T-helper 1 cell treated with Interleukin-12 subunit alpha and Interleukin-12 subunit beta and Interleukin-4 antibody, amounts not matched to agents 30 ng/mL and 1 ng/mL, for 36 hours (primary cell): ENCODE results near the gene SLC5A4. TPM values are rescaled to one million over a fixed set of nuclear protein-coding genes. Genes with fewer than 3 reads are reported as not detected.
"Not testable (repeated sequence)": the region's sequence is repeated elsewhere in the genome, so short reads cannot be mapped to it uniquely, and the experiment has no call there.

Source experiments
- intact Hi-C: fragments of 100-400 bp; cut with micrococcal nuclease; formaldehyde crosslinking; loops from one replicate; pipeline ENCODE4 v1.15.1; 2024
- total RNA-seq: library from RNA; stranded (reverse); gene quantifications from 2 replicates; pipeline ENCODE4 v1.2.3, GENCODE V29; 2022

Gene SLC5A4
- not detected in 2 replicates for total RNA-seq

- intact Hi-C loops, result no loop called here
These were observed at the start of gene SLC5A4 for GRCh38 chr22:32255217-32255616. Gene SLC5A4, minus strand, starts transcription at chr22:32255347. Its CDS starts 18 bp downstream, at chr22:32255329.

GRCh38 chr22:32293921-32294320 lies 38.8 kb upstream of the SLC5A4 start:
- intact Hi-C loops, result not testable (repeated sequence)

GRCh38 chr22:32286290-32286840 lies 31.2 kb upstream of the SLC5A4 start:
- intact Hi-C loops, result no loop called here

- intact Hi-C loops, result no loop called here
These were observed 25.9 kb upstream of the SLC5A4 start for GRCh38 chr22:32281072-32281471.

- intact Hi-C loops, result loop anchor here (10.0 kb wide), 1 partner anchor 59 kb away; no protein-coding TSS in a partner anchor
These were observed 20.2 kb upstream of the SLC5A4 start for GRCh38 chr22:32275353-32275752.

GRCh38 chr22:32271389-32271788 lies 16.2 kb upstream of the SLC5A4 start:
- intact Hi-C loops, result loop anchor here (10.0 kb wide), 1 partner anchor 63 kb away; no protein-coding TSS in a partner anchor

- intact Hi-C loops, result loop anchor here (10.0 kb wide), 1 partner anchor 64 kb away; no protein-coding TSS in a partner anchor
These were observed 15.7 kb upstream of the SLC5A4 start for GRCh38 chr22:32270641-32271369.

- intact Hi-C loops, result loop anchor here (10.0 kb wide), 1 partner anchor 605 kb away; the partner anchor contains the start of gene PISD
These were observed 14.2 kb upstream of the SLC5A4 start for GRCh38 chr22:32269316-32269715.

GRCh38 chr22:32267011-32267410 lies 11.9 kb upstream of the SLC5A4 start:
- intact Hi-C loops, result loop anchor here (2.0 to 10.0 kb wide), 3 partner anchors 60 to 602 kb away; partner anchors contain the start of gene PISD

GRCh38 chr22:32265882-32266767 lies 11.0 kb upstream of the SLC5A4 start:
- intact Hi-C loops, result loop anchor here (1.0 to 10.0 kb wide), 5 partner anchors 59 to 601 kb away; partner anchors contain the start of gene PISD

- intact Hi-C loops, result loop anchor here (10.0 kb wide), 1 partner anchor 599 kb away; the partner anchor contains the start of gene PISD
These were observed 8.5 kb upstream of the SLC5A4 start for GRCh38 chr22:32263678-32264077.

GRCh38 chr22:32261306-32261705 lies 6.2 kb upstream of the SLC5A4 start:
- intact Hi-C loops, result loop anchor here (10.0 kb wide), 1 partner anchor 597 kb away; the partner anchor contains the start of gene PISD

- intact Hi-C loops, result no loop called here
These were observed 3.6 kb upstream of the SLC5A4 start for GRCh38 chr22:32258791-32259190.

- intact Hi-C loops, result no loop called here
These were observed 579 bp upstream of the SLC5A4 start for GRCh38 chr22:32255726-32256125.

- intact Hi-C loops, result no loop called here
These were observed 5.9 kb downstream of the SLC5A4 start for GRCh38 chr22:32249231-32249630.

GRCh38 chr22:32248276-32248675 lies 6.9 kb downstream of the SLC5A4 start:
- intact Hi-C loops, result no loop called here

GRCh38 chr22:32246166-32246565 lies 9.0 kb downstream of the SLC5A4 start:
- intact Hi-C loops, result no loop called here

- intact Hi-C loops, result no loop called here
These were observed 10.1 kb downstream of the SLC5A4 start for GRCh38 chr22:32245042-32245441.

- intact Hi-C loops, result no loop called here
These were observed 10.6 kb downstream of the SLC5A4 start for GRCh38 chr22:32244547-32244946.

GRCh38 chr22:32240461-32240860 lies 14.7 kb downstream of the SLC5A4 start:
- intact Hi-C loops, result no loop called here

GRCh38 chr22:32237906-32238305 lies 17.2 kb downstream of the SLC5A4 start:
- intact Hi-C loops, result no loop called here
